NCI-H1048 (cell line): ENCODE results near the gene GPC2.
A peak's percentile ranks its signal among the peaks of the same experiment; 100 is the strongest.
"Not testable (repeated sequence)": the region's sequence is repeated elsewhere in the genome, so short reads cannot be mapped to it uniquely, and the experiment has no call there.

Source experiments
- DNase-seq: peaks from one replicate; lab custom pipeline; 2025; lab: John Stamatoyannopoulos, UW

Gene GPC2, protein sequence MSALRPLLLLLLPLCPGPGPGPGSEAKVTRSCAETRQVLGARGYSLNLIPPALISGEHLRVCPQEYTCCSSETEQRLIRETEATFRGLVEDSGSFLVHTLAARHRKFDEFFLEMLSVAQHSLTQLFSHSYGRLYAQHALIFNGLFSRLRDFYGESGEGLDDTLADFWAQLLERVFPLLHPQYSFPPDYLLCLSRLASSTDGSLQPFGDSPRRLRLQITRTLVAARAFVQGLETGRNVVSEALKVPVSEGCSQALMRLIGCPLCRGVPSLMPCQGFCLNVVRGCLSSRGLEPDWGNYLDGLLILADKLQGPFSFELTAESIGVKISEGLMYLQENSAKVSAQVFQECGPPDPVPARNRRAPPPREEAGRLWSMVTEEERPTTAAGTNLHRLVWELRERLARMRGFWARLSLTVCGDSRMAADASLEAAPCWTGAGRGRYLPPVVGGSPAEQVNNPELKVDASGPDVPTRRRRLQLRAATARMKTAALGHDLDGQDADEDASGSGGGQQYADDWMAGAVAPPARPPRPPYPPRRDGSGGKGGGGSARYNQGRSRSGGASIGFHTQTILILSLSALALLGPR

GRCh38 chr7:100177045-100178001 lies at the start of gene GPC2, which contains the start of gene STAG3:
Gene GPC2, minus strand, starts transcription at chr7:100177381. Its CDS starts 182 bp downstream, at chr7:100177199.
Gene STAG3, plus strand, starts transcription at chr7:100177918. Its CDS starts 2,639 bp downstream, at chr7:100180557.
- DNase-seq = peak; percentile 97

DNA sequence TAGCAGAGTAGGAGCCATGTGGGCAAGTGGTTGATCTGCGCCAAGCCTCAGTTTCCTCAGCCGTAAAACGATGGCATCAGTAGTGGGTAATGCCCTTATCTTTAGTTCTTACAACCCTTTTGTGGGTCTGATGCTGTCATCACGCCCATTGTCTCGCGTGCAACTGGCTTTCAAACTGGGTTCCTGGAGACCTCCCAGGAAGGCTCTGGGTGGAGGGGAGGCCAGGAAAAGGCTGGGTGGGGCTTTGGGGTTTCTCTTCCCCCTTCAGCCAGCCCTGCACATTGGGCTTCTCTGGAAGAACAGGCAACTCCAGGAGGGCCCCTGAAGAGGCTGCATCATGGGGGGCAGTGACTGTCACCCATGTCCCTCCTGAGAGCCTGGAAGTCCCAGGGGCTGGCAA lies 47.7 kb upstream of the GPC2 start:
- not testable (repeated sequence) for DNase-seq

- DNase-seq = not testable (repeated sequence)
Observed at GRCh38 chr7:100223376-100223927, 46.3 kb upstream of the GPC2 start.

DNA sequence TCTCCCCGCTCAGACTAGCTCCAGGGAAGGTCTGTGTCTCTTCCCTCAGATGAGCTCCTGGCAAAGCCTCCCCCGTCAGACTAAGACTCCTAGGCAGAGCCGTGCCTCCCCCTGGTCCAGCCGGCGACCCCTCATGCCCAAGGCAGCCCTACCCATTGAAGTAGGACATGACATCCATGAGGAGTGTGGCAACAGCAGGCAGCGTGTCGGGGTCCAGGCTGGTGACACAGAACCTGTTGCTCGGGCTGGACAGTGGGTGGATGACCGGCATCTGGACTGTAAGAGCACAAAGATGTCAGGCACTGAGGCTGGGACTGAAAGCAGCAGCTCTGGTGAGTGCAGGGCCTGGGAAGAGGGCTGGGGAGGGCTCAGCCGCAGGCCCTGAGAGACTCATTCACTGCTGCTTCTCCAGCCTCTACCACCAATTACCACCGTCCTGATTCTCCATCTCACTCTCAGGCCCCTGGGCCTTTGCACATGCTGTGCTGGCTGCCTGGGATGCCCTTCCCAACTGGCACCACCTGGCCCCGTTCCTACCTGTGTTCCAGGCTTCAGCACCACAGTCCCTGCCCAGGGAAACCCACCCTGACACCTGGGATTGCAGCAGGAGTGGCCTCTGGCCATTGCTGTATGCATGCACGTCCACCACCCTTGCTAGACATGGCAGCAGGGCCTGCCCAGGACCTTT lies 45.4 kb upstream of the GPC2 start:
- no peak for DNase-seq

- DNase-seq = no peak
Observed at GRCh38 chr7:100221767-100222444, 44.7 kb upstream of the GPC2 start.

DNA sequence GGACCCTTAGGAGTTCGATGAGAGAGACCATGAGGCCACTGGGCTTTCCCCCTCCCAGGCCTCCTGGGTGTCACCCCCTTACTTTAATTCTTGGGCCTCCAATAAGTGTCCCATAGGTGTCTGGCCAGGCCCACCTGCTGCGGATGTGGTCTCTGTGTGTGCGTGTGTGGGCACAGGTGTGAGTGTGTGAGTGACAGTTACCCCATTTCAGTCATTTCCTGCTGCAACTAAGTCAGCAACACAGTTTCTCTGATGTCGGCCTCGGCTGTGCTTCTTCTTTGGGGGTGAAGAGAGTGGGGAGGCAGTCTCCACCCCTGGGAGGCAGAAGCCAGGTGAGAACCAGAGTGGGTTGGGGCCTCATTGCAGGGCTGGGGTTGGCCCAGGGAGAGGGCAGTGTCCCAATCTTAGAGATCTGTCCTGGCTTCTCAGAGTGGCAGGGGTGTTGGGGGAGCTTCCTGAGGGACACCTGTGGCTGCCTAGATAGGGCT lies 44.1 kb upstream of the GPC2 start:
- DNase-seq = no peak

GRCh38 chr7:100220586-100221230 lies 43.5 kb upstream of the GPC2 start:
- DNase-seq = no peak

- DNase-seq = not testable (repeated sequence)
Observed at GRCh38 chr7:100219801-100220585, 42.8 kb upstream of the GPC2 start, which contains the start of gene PVRIG. Gene PVRIG, plus strand, starts transcription at chr7:100219949. Its CDS starts 22 bp downstream, at chr7:100219971.

- no peak for DNase-seq
Observed at GRCh38 chr7:100219271-100219737, 42.1 kb upstream of the GPC2 start.

DNA sequence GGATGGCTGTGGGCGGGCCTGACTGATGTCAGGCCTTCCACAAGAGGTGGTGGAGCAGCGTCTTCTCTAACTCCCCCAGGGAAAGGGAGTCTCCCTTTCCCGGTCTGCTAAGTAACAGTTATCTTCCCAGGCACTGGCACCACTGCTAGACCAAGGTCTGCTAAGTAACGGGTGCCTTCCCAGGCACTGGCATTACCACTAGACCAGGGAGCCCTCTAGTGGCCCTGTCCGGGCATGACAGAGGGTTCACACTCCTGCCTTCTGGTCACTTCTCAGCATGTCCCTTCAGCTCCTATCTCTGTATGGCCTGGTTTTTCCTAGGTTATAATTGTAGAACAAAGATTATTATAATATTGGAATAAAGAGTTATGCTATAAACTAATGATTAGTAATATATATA lies 40.8 kb upstream of the GPC2 start:
- not testable (repeated sequence) for DNase-seq

DNA sequence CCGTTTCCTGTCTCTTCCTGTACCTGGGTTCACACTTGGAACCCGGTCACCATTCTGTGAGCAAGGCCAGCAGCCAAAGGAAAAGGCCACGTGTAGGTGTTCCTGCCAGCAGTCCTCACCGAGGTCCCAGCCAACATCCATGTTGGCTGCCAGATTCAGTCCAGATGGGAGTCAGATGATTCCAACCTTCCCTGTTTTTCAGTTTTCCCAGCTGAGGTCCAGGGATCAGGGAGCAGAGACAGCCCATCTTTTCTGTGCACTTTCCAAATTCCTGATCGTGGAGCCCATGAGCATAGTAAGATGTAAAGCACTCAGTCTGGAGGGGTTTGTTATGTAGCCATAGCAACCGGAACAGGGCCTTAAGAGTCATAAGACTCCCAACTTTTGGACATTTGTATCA lies 38.7 kb upstream of the GPC2 start:
- DNase-seq = no peak

DNA sequence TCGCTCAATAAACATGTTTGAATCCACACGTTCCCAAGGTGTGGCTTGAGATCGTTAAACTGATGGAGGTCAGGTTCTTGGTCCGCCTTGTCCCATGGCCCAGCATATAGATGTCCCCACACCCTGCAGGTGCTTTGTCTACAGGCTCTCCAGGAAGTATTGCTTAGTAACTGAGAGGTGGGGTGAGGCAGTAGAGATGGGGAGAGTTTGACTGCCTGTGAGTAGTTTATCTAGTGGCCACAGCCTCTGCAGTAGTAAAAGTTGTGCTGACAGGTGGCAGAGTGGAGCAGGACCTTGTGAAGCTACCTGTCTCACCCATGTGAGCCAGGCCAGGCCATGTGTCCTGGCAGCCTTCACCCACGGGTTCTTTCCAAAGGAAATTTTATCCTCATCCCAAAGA lies 37.2 kb upstream of the GPC2 start:
- DNase-seq = not testable (repeated sequence)

DNA sequence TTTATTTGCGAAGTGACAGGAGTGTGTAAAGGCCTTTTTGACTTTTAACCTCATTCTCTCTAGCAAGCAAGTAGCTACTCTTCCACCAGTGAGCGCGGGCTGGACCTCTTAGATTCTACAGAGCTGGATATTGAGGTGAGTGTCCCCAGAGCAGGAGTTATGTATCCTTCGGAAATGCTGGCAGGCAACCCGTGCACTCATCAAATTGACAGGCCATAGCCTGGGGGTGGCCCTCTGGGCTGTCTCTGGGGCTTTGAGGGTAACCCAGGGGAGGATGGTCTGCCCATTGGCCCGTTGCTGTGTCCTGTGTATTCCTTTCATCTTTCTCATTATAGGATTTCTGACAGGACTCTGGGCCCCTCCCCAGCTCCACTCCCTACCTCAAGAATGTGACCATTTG lies 36.5 kb upstream of the GPC2 start:
- no peak for DNase-seq

DNA sequence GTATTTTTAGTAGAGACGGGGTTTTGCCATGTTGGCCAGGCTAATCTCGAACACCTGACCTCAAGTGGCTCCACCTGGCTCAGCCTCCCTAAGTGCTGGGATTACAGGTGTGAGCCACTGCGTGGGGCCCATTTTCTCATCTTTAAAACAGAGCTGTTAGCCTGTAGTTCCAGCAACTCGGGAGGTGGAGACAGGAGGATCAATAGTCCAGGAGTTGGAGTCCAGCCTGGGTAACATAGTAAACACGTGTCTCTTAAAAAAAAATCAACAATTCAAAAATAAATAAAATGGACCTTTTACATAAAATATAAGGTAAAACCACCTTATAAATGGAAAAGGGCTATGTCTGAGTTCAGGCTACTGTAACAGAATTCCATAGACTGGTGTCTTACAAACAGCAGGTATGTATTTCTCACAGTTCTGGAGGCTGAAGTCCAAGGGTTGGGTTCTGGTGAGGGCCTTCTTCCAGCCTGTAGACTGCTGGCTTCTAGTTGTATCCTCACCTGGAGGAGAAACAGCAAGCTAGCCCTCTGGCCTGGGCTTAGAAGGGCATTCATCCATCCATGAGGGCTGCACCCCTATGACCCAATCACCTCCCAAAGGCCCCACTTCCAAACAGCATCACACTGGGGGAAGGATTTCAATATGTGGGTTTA lies 35.6 kb upstream of the GPC2 start:
- DNase-seq = no peak

DNA sequence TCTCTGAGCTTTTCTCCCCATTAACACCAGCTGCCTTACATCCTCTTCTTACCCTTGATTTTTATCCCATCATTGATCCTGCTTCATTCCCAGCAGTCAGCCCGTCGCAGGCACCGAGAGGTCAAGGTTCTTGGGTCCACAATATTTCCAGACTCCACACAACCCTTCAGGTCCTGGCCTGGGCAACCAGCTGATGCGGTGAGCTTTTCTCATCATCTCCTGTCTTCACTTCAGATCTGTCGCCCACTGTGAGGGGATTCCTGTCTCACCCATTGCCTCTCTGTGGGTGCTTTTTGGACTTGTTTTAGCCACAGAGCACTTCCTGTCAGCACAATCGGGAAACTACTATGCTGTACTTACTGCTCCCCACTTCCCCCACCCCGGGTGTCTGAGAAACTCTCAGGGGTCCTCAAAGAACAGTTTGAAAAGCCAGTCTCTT lies 34.2 kb upstream of the GPC2 start:
- no peak for DNase-seq

- DNase-seq = no peak
Observed at GRCh38 chr7:100210805-100211204, 33.6 kb upstream of the GPC2 start.

- DNase-seq = no peak
Observed at GRCh38 chr7:100209493-100209892, 32.3 kb upstream of the GPC2 start.

DNA sequence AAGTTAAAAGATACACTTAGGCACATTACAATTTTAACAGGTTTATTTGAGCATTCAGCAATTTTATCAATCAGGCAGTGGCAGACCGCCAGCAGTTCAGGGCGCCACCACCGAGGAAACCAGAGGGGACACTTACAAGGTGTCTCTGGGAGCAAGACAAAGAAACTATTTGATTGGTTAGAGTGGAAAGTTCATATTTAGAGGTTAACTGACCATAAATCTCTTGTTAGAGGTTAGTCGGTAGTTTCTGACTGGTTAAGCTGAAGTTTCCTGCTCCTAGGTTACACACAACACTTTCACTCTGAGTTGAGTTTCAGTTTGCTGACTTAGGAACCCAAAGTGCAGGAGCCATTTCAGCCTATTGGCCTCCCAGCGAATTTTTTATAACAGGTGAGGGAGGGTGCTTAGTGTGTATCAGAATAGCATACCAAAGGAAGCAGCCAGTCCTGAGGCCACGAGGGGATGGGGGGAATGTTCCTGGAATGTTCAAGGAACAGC lies 31.8 kb upstream of the GPC2 start:
- DNase-seq = no peak
